Measurements from ENCODE around the gene RNASE12.
"Not testable (repeated sequence)": the region's sequence is repeated elsewhere in the genome, so short reads cannot be mapped to it uniquely, and the experiment has no call there.

The RNASE12 gene

GRCh38 chr14:20591235-20591634 lies at the start of gene RNASE12:
Gene RNASE12 (minus strand): TSS chr14:20591376. CDS start chr14:20590723, 653 bp downstream.
- DNase-seq (ENCODE audit: low read depth, low spot score): no peak

DNA sequence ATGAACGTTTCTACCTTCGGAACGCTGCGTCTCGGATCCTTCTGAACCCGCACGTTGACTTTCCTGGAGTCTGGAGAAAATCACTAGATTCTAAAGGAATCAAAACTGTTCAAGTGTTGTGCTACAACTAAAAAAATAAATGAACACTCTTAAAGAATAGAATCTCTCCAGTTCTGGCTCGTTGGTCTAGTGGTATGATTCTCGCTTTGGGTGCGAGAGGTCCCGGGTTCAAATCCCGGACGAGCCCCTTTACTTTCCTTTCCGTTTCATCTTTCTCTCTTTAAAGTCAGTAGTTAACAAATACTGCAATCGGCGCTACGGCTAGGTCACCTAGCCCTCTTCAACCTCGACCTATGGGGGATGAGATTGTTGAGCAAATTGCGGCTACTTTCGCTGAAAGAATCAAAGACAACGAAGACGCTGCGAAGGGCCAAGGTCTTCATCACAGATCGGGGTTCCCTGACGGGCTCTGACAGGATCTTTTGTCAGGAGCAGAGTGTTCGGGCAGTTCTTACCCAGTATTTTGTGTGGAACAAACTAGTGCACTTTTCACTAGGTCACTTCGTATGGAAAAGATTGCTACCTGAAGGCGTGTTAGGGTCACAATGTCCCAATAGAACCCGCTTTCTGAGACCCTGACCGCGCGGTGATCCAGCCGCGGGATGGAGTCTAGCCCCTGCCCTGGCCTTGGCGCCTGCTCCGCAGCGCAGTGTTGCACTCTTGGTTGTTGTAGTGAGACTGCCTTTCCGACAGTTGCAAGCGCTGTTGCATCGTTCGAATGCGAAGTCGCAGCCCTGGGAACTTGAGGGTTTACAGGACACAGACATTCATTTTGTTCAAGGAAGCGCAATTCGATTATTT lies 41.9 kb upstream of the RNASE12 start:
- peak; percentile 73 for DNase-seq (ENCODE audit: low read depth, low spot score)

GRCh38 chr14:20632448-20632830 lies 41.3 kb upstream of the RNASE12 start:
- DNase-seq (ENCODE audit: low read depth, low spot score): no peak

GRCh38 chr14:20631880-20632389 lies 40.8 kb upstream of the RNASE12 start:
- DNase-seq (ENCODE audit: low read depth, low spot score): peak; percentile 54

DNA sequence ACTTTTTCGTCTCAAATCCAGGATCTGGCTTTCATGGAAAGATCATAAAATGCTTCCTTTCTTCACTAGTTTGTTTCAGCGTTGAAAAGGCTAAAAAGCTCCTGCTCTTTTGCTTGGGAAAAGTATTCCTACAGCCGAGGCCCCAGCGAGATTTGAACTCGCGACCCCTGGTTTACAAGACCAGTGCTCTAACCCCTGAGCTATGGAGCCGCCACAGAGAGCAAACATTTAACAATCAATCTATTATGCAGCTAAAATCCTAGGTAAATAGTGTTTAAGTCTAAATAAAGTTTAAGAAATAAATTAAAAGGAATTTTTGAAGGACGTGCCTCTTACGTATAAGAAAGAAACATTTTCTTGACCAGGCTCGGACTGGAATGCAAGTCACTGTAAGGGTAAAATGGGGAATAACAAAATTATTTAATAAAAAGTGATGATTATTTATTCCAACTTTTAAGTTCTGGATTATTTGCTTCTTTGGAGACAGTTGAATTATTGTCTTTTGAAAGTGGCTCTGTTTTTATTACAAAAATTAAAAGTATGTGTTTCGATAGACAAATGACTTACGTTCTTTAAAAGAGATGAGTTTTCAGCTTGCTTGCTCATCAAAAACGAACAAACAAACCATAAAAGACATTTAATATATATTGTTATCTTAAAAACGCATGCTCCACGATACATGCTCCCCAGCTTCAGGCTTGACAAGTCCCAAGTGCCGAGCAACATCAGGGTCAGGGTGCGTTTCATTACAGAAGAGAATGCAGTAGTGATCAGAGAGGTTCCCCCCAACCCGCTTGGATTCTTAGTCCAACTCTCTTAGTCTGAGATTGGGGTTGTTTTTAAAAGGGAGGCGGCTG lies 40.1 kb upstream of the RNASE12 start:
- DNase-seq (ENCODE audit: low read depth, low spot score): peak; percentile 59

GRCh38 chr14:20630340-20631022 lies 39.3 kb upstream of the RNASE12 start:
- peak; percentile 21 for DNase-seq (ENCODE audit: low read depth, low spot score)

GRCh38 chr14:20628063-20628854 lies 37.1 kb upstream of the RNASE12 start:
- DNase-seq (ENCODE audit: low read depth, low spot score): no peak

DNA sequence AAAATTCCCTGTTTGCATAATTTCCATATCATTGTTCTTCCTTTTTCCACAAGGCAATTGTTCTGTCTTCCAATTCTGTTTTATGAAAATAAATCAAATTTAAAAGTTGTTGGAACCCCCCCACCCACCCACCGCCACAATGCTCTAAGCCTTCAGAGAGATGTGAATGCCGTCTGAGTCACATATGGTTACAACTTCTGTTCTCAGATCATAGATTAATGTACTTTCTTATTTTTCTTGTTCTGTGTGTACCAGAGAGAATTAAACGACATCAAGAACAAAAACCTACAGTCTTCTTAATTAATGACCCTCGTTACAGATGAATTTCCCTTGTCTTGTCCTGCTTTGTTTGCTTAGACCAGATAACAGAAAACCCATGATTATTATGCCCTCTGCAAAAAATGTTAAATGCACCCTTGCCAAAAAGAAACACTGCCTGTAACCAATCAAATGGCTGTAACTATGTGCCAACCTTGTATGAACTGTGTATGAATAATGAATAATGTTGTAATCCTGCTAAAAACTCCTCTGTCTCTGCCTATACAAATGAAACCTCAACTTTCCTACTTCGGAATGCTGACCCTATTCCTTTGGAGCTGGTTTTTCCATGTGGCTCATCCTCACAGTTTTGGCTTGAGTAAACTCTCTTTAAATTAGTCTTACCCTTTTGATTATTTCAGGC lies 36.3 kb upstream of the RNASE12 start:
- DNase-seq (ENCODE audit: low read depth, low spot score): no peak

GRCh38 chr14:20626274-20626673 lies 35.1 kb upstream of the RNASE12 start:
- DNase-seq (ENCODE audit: low read depth, low spot score): no peak

DNA sequence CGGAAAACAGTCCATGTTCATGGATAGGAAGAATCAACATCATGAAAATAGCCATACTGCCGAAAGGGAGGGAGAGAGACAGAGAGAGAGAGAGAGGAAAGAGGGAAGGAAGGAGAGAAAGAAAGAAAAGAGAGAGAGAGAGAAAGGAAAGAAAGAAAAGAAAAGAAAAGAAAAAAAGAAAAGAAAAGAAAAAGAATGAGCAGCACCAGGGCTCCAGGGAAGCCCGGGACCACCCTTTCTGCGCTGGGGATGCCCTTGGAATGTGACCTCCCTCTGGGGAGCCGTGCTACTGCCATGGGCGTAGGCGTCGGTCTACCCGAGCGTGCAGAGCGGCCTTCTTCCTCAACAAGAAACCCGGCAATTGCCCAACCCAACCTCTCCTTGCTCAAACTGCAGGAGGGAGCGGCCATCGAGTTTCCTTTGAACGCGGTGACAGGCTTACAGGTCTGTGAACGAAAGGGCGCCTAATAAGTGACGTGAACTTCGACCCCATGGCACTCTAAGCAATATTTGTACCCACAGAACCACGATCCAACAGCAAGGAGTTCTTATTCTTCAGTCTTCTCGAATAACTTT lies 33.4 kb upstream of the RNASE12 start:
- DNase-seq (ENCODE audit: low read depth, low spot score): peak; percentile 38

DNA sequence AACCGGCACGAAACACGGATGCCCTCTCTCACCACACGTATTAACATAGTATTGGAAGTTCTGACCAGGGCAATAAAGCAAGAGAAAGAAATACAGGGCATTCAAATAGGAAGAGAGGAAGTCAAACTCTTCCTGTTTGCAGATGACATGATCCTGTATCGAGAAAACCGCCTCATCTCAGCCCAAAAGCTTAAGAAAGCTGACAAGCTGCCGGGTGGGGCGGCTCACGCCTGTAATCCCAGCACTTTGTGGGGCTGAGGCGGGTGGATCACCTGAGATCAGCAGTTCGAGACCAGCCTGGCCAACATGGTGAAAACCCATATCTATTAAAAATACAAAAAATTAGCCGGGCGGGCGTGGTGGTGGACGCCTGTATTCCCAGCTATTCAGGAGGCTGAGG lies 32.6 kb upstream of the RNASE12 start:
- DNase-seq (ENCODE audit: low read depth, low spot score): no peak

DNA sequence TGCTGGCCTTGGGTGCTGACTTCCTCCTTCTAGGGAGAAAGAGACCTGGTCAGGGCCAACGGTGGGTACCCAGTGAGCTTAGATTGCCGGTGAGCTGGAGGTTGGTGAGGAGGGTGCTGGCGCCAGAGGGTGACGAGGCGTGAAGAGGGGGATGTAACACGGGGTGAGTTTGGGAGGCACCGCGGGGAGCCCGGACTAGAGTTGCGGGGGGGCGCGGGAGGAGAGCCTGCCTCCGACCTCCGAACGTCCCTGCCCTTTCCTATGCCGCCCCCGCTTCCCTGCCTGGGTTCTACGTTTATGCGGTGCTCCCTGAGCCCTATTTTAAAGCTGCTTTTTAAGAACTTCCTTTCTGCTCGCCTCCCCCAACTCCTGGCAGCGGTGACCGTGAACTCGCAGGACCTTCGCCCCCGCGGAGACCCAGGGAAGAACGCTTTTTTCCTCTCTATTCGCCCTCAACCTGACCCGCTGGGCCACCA lies 31.7 kb upstream of the RNASE12 start:
- DNase-seq (ENCODE audit: low read depth, low spot score): no peak

DNA sequence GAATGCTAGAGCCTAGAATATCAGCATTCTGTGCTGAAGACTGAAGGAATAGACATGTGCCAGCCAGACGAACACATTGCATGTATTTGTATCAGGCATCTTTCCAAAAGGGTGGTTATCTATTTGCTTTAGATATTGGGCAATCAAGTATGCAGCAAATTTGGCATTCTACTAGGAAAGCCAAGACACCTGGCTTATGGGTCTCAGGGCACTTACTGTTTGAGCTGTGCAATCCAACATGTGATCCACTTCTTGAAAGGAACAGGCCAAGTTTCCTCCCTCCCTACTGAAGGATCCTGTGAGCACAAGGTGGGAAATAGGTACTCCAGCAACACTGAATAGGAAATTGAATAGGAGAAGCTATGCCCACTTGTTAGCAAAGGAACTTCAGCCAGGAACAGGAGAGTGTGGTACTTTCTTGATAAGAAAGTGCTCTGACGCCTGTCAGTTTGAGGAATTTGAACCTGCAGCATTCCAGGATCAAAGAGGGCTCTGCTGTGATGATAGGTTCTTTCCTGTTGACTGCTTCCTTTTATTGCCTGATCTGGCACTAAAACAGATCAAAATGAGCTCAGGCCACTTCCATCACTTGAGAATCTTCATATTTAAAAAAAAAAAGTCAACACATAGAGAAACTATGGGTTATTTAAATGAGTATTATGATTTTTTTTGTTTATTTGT lies 29.8 kb upstream of the RNASE12 start:
- DNase-seq (ENCODE audit: low read depth, low spot score): no peak

- not testable (repeated sequence) for DNase-seq (ENCODE audit: low read depth, low spot score)
Observed at GRCh38 chr14:20619688-20620087, 28.5 kb upstream of the RNASE12 start.

- no peak for DNase-seq (ENCODE audit: low read depth, low spot score)
Observed at GRCh38 chr14:20618271-20618749, 27.1 kb upstream of the RNASE12 start.

DNA sequence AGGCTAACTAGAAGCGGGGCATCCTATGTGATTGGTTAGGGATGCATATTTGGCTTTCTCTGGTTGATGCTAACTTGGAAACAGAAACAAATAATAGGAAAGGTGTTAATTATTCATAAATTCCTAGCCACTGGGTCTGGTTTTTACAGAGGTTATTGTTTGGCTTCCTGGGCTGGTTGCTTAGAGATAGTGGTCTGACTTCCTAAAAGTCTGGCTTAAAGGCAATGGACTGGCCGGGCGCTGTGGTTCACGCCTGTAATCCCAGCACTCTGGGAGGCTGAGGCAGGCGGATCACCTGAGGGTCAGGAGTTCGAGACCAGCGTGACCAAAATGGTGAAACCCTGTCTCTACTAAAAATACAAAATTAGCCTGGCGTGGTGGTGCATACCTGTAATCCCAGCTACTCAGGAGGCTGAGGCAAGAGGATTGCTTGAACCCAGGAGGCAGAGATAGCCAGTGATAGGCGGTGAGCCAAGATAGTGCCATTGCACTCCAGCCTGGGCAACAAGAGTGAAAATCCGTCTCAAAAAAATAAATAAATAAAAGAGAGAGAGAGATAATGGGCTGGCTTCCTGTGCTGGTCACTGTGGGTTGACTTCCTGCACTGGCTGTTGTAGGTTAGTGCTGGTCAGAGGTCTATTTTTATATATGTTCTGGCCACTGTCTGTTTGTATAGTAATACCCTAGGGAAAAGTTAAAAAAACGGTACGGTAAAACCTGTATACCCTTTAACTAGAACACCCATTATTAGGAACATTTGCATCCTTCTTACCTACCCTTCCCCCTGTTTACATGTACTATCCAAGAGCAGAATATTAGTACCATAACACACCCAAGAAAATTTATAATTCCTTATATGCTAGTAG lies 26.2 kb upstream of the RNASE12 start:
- DNase-seq (ENCODE audit: low read depth, low spot score): no peak

GRCh38 chr14:20615996-20616395 lies 24.8 kb upstream of the RNASE12 start:
- DNase-seq (ENCODE audit: low read depth, low spot score): no peak

Measured in astrocyte of the hippocampus (primary cell).